Activated CD4-positive, alpha-beta T cell treated with anti-CD3 and anti-CD28 coated beads, Interleukin-10, Interleukin-2, amounts not matched to agents 100 ng/mL and 50 ng/mL, durations not matched to agents 16 hours and 8 hours (primary cell): ENCODE results near the gene FLOT2.
A peak's percentile ranks its signal among the peaks of the same experiment; 100 is the strongest.
"Not testable (repeated sequence)": the region's sequence is repeated elsewhere in the genome, so short reads cannot be mapped to it uniquely, and the experiment has no call there.

Experiments
- DNase-seq: peaks from one replicate; pipeline ENCODE4 v3.0.0-alpha.2; 2020

Gene FLOT2

DNA sequence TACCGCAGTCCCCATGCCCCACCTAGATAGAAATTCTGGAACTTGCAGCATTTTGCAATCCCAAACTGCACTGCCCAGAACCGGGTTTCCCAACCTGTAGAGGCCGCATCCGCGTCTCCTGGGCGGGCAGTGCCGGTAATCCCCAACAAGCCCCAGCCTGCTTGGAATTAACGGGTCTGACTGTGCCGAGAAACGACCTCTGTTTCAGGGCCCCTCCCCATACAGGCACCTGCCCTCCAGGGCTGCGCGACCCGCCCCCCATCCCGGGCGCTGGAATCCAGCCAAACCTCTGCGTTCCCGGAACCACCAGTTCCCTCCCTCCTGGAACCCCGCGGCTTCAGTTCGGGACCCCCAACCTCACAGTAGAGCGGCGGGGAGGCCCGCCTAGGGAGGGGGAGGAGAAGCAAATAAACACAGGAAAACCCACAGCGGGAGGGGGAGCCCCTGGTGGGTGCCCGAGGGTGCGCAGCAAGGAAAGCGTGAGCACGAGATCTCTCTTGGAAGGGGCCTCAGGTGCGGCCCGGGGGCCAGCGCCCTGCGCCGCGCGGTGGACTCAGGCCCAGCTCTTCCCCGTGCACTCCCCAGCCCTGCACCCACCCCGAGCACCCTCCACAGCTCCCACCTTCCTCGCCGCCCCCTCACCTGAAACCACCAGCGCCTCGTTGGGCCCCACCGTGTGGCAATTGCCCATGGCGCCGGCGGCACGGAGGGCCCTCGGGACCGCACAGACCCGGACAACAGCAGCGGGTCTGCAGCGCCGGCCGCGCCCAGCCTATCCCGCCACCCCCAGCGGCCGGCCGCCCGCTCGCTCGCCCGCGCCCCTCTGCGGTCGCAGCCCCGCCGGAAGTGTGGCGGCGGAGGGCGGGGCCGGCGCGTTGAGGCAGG lies at the start of gene FLOT2:
Gene FLOT2 (minus strand): TSS at position 850 of the 885 bp plus-strand sequence. CDS start 159 bp downstream, at position 691.
- DNase-seq = peak; percentile 66

DNA sequence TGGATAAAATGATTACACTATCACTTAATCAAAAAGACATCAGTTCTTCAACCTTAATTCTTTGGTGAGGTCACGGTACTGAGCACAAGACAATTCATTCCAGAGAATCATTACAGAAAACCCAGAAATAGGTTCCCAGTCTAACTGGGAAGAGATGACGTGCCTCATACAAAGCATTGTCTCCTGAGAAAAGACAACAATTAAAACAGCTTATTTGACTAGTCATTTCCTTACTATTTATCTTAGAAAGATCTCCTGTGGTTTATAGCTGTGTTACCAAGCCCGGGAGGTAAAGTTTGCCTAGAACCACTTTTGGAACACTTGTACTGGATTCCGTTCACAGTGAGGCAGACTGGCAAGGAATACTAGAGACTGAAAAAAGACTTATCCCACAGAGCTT lies 48.7 kb upstream of the FLOT2 start:
- peak; percentile 55 for DNase-seq

DNA sequence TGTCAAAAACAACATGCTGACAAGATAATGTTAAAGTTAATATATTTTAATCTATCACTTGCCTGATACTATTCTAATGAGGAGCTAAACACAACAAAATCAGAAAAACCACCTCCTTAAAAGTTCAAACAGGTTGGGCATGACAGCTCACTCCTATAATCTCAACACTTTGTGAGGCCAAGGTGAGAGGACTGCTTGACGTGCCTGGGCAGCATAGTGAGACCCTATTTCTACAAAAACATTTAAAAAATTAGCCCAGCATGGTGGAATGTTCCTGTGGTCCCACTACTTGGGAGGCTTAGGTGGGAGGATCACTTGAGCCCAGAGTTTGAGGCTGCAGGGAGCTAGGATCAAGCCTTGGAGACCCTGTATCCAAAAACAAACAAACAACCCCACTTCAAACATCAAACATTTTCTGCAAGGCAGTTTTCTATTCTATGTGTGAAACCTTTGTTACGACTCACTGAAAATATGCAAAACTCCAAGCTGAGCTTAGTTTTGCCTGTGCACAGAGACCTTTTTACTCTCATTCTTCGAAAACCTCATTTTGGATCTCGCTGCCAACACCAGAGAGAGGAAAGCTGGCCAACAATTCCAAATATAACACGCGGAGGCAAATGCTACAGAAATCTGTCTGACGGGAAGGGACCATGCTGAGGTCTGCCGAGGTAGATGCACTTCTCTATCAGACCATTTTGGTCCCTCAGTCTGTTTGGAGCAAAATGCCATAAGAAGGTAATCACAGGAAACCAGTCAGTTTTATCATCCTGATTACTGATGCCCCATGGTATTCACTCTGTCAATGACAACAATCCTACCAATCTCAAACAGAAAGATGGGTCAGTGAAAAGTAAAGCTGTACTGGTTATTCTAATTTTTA lies 47.6 kb upstream of the FLOT2 start:
- no peak for DNase-seq

DNA sequence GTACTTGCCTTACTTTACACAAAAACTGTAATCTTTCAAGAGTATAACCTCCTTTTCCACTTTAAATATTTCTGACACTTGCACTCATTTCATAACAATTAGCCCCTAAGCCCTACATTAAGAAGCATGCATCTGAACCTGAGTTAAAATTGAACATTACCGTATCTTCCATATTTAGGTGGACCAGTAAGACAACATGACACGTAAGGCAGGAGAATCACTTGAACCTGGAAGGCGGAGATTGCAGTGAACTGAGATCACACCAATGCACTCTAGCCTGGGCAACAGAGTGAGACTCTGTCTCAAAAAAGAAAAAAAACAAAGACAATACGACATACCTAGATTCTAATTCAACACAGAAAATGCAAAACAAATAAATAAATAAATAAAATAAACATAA lies 46.8 kb upstream of the FLOT2 start:
- no peak for DNase-seq

- DNase-seq = no peak
These were observed 45.4 kb upstream of the FLOT2 start for GRCh38 chr17:28942925-28943324.

DNA sequence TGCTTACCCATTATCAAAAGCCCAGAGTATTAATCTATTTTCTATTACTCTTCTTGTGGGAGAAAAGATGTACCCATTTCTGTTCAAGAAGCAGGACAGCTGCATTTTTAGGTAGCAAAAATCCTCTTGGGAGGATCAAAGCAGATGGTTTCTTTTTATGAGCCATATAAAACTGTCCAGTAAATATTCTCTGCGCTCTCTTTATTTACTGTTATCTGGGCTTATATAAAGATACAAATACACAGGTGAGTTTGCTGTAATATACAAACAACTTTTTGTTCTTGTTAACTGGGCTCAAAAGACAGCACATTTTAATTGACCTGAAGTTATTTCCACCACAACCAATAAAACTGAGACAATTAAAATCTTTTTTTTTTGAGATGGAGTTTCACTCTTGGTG lies 43.7 kb upstream of the FLOT2 start:
- DNase-seq = no peak

- no peak for DNase-seq
These were observed 43.1 kb upstream of the FLOT2 start for GRCh38 chr17:28940675-28941074.

DNA sequence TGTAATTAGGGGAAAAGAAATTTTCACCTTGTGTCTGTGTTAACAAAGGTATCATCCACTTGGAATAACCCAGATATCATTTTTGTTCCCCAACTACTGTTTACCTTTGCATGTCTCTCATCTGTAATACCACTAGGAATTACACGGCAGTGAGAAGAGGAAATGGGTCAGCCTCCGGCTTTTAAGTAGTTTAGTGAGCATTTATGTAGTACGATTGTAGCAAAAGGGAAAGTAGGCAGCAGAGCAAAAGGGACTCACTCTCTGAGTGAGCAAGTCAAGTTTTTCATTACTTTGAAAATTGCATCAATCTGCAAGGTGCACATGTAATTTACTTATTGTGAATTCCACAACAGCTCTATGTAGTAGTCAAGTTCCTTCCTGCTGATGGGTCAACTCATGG lies 42.6 kb upstream of the FLOT2 start:
- DNase-seq = peak; percentile 23

- no peak for DNase-seq
These were observed 41.0 kb upstream of the FLOT2 start for GRCh38 chr17:28938552-28938951.

DNA sequence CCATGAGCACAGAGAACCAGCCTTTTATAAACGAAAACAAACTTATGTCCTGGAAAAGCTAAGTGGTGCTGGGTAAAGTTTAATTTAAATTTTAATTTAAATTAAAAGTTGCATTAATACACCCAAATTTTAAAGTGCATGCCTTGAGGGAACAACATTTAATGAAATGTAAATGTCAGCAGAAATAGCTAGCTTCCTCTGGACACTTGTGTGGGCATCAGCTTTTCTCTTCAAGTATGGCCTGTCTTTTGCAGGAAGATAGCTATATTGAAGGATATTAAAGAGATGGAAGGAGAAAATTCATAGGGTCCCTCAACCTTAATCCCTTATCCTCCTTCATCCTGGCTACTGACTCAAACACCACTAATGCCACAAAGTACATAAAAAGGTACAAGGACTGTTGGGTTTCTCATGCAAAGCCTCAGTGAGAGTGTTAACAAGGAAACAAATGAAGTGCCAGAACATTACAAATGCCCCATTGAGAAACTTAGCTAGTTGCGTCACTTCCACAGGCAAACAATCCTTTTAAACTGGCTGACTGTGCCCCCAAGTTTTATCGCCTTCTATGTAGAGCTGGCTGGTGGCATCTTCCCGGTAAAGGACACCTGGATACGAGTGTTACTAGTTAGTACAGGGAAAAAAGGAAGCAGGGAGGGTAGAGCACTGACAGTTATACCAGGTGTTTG lies 39.7 kb upstream of the FLOT2 start:
- DNase-seq = no peak

DNA sequence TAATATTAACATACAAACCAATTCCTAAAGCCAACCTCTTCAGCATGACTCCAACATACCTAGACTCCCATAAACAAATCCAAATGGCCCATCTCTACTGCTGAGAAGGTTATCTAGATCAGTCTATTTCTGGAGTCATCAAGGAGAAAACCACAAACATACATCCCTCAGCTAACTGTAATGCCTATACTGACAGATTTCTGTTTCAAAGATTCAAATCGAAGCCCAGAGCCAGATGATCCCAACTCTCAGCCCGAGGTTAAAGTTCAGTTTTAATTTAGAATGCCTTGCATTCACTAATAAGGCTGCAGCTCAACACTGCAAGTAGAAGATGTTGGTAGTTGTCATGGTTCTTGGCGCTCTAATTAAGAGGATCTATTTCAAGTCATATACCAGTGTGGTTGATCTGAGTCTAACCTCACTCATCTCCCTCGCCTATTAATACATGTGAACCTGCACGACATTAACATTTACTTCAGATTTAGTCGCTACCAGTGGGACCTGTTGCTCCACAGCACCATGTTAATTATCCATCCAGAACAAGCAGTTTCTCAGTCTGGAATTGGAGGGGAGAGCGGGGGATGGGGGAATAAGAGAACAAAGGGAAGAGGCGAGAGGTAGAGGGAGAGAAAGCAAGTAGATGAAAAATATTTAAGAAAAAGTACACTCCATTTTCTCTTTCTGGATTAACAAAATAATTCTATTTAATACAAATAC lies 38.4 kb upstream of the FLOT2 start:
- no peak for DNase-seq

DNA sequence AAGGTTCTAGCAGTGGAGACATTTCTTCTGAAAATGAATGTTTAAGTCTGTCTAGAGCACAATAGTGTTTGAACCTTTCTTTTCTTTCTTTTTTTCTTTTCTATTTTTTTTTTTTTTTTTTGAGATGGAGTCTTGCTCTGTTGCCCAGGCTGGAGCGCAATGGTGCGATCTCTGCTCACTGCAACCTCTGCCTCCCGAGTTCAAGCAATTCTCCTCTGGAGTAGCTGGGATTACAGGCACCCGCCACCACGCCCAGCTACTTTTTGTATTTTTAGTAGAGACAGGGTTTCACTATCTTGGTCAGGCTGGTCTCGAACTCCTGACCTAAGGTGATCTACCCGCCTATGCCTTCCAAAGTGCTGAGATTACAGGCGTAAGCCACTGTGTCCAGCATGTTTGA lies 37.0 kb upstream of the FLOT2 start:
- not testable (repeated sequence) for DNase-seq

- DNase-seq = no peak
These were observed 32.3 kb upstream of the FLOT2 start for GRCh38 chr17:28929787-28930186.

DNA sequence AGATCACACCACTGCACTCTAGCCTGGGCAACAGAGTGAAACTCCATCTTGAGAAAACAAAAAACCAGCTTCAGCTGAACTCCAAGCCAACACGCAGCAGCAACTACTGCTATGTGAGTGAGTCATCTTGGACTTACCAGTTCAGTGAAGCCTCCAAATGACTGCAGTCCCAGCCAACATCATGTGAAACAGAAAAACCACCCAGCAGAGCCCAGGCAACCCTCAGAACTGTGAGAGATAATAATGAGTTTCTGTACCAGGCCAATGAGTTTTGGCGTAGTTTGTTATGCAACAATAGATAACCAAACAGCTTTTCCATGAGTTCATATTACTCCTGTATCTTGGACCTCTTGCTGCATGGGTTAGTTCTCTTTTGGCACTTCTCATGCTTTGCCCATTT lies 30.5 kb upstream of the FLOT2 start:
- DNase-seq = peak; percentile 73

- no peak for DNase-seq
These were observed 29.3 kb upstream of the FLOT2 start for GRCh38 chr17:28926786-28927185.

DNA sequence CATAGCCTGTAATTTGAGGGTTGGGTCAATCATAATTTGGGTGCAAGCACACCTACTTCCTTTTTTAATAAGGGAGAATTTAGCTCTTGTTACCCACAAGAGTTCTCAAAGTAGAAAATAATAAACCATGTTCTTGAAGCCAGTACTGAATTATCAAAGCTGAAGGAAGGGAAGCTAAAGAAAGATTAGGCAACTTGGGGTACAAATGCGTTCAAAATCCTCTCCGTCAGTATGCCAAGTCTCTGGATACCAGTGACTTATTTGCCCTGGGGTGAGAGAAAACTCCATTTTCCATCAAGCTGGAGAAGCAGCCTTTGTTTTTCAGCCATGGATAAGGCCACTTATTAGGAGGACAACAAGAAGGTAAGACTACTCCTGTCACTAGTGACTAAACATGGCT lies 28.8 kb upstream of the FLOT2 start:
- no peak for DNase-seq

DNA sequence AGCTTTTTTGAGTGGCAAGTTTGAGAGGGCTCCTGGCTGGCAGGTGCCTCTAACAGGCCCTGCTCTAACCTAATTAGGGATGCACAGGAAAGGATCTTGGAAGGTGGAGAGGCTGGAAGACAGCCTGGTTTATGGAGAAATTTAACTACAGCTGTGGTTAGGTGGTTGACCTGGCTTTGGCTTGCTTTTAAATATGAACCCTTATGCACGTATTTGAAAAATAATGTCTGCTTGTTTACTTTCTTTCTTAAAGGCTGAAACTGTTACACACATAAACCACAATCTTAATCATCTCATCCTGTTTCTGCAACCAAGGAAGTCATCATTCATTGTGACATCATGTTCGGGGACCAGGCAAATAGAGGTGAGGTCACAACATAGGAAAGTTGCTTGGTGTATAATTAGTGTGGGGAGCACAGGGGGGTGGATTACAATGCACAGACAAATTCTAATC lies 28.4 kb upstream of the FLOT2 start:
- peak; percentile 86 for DNase-seq

- DNase-seq = no peak
These were observed 22.7 kb upstream of the FLOT2 start for GRCh38 chr17:28920201-28920600.

- no peak for DNase-seq
These were observed 20.8 kb upstream of the FLOT2 start for GRCh38 chr17:28918295-28918694.

DNA sequence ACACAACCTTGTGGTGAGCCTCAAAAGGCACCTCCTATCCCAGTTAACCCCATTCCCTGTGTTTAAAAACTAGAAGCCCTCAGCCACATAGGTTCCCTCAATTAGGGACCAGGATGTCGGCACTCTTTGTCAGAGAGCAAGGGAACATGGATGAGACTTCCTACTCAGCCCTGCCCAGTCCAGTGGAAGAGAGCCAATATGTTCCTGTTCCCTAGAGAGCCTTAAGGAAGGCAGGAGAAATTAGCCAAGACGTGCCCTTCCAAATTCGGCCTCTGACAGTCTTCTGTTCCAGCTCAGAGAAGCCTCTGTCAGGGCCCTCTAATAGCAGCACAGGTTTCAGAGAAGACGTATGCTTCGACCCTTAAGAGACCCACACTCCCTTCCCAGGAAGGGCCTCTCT lies 19.9 kb upstream of the FLOT2 start:
- DNase-seq = no peak

- no peak for DNase-seq
These were observed 19.5 kb upstream of the FLOT2 start for GRCh38 chr17:28917029-28917428.

DNA sequence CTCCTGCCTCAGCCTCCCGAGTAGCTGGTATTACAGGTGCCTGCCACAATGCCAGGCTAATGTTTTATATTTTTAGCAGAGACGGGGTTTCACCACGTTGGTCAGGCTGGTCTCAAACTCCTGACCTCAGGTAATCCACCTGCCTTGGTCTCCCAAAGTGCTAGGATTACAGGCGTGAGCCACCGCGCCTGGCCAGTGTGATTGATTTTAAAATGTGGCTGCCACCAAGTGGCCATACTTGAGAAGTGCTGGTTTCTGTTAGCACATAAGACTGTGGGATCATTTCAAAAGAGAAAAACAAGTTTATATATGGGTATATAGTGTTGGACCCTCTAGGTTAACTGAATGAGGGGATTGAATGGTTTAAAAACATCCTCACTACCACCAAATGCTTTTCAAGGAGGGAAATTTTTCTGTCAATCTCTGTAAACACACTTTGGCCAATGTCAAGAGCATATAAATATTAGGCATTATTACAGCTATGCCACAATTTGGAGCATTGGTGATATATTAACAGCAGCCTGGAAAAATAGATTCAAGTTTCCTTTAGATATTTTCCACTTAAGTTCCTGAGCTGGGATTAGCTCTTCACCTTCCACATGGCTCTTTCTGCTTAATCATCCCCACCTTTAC lies 18.9 kb upstream of the FLOT2 start:
- peak; percentile 42 for DNase-seq
